Endothelial cell of umbilical vein (primary cell): ENCODE data around the gene SRP19. TPM values are rescaled to one million over a fixed set of nuclear protein-coding genes. Genes with fewer than 3 reads are reported as not detected.

Experiments used
- BruUV-seq: library from RNA; stranded (reverse); fragments of 400-500 nt; replicated peaks from 2 replicates; lab custom pipeline; 2021; lab: Mats Ljungman, UMichigan
- CTCF ChIA-PET: fragments of 300-600, 350-600 bp; sonication (Branson Sonifier 250); formaldehyde crosslinking; loops from one replicate; lab custom pipeline; 2021; ENCODE audit warnings: antibody characterized with exemption, inconsistent platforms; lab: Charles Lee
- POLR2A ChIA-PET: fragments of 300-600, 350-600 bp; sonication (Branson Sonifier 250); formaldehyde crosslinking; loops from one replicate; lab custom pipeline; 2021; ENCODE audit warnings: antibody characterized with exemption, inconsistent platforms; lab: Charles Lee
- DNase-seq: peaks from one replicate; pipeline ENCODE4 v3.0.0-alpha.2; 2011; ENCODE audit warnings: low read depth, low spot score
- FAIRE-seq: peaks from 2 replicates; lab custom pipeline; 2011; peaks lifted over from hg19 to GRCh38; lab: Jason Lieb, UNC
- H2AFZ ChIP-seq: 2 replicates; pipeline ENCODE4 v1.6.0; 2012; ENCODE audit warnings: low read depth, low read length, control low read depth, inconsistent platforms
- H3K27ac ChIP-seq: 2 replicates; pipeline ENCODE4 v1.5.1; 2011; ENCODE audit warnings: low read depth, mild to moderate bottlenecking, control low read depth, low read length, moderate library complexity; ENCODE audit not compliant: insufficient read depth
- H3K27me3 ChIP-seq, 2 experiments: 2 replicates each; pipeline versions ENCODE4 v1.6.0 to v1.6.1; 2011; ENCODE audit warnings: low read length in 2 of 2, mixed read lengths in 1 of 2; ENCODE audit not compliant: control insufficient read depth in 2 of 2, insufficient read depth in 2 of 2
- H3K36me3 ChIP-seq, 2 experiments: 2 replicates in 1 of 2; 3 replicates in 1 of 2; pipeline ENCODE4 v1.5.1; 2011; ENCODE audit warnings: low read length in 2 of 2, mild to moderate bottlenecking in 1 of 2, moderate library complexity in 1 of 2; ENCODE audit not compliant: control insufficient read depth in 2 of 2, insufficient read depth in 2 of 2; ENCODE audit errors: extremely low read depth in 1 of 2
- H3K4me1 ChIP-seq: 3 replicates; pipeline ENCODE4 v1.5.1; 2011; ENCODE audit warnings: mild to moderate bottlenecking, low read length; ENCODE audit not compliant: control insufficient read depth, insufficient read depth; ENCODE audit errors: extremely low read depth
- H3K4me2 ChIP-seq: 2 replicates; pipeline ENCODE4 v1.6.1; 2011; ENCODE audit warnings: low read length, control low read depth, mixed read lengths; ENCODE audit not compliant: insufficient read depth
- H3K4me3 ChIP-seq, 3 experiments: fragments of 200-600 bp in 1 of 3; sonication (generic), shearing (Covaris generic) in 1 of 3; replicated peaks in 1 of 3; 2 replicates each; pipeline ENCODE4 v1.5.1; 2011 to 2016; ENCODE audit warnings: control low read depth in 3 of 3, low read length in 3 of 3, mild to moderate bottlenecking in 2 of 3, inconsistent platforms in 1 of 3, low read depth in 1 of 3, moderate library complexity in 1 of 3; ENCODE audit not compliant: insufficient read depth in 1 of 3
- H3K79me2 ChIP-seq: 2 replicates; pipeline ENCODE4 v1.6.0; 2012; ENCODE audit warnings: low read length, inconsistent platforms; ENCODE audit not compliant: control insufficient read depth, insufficient read depth
- H3K9ac ChIP-seq: replicated peaks from 2 replicates; pipeline ENCODE3; 2011; ENCODE audit warnings: low read length, control low read depth; ENCODE audit not compliant: insufficient read depth; ENCODE audit errors: extremely low read depth
- H3K9me1 ChIP-seq: replicated peaks from 3 replicates; pipeline ENCODE4 v1.6.0; 2011; ENCODE audit warnings: mild to moderate bottlenecking, low read length; ENCODE audit not compliant: control insufficient read depth, insufficient read depth; ENCODE audit errors: extremely low read depth
- H3K9me3 ChIP-seq: replicated peaks from 2 replicates; pipeline ENCODE4 v1.5.1; 2012; ENCODE audit warnings: low read length, inconsistent platforms; ENCODE audit not compliant: control insufficient read depth, insufficient read depth
- H4K20me1 ChIP-seq: replicated peaks from 2 replicates; pipeline ENCODE3; 2011; ENCODE audit warnings: mild to moderate bottlenecking, low read length; ENCODE audit not compliant: control insufficient read depth, insufficient read depth; ENCODE audit errors: extremely low read depth
- EZH2 ChIP-seq: IDR thresholded peaks from 2 replicates; pipeline ENCODE4 v1.6.1; 2012; ENCODE audit warnings: borderline replicate concordance, low read depth, mild to moderate bottlenecking, moderate library complexity, low read length, inconsistent platforms; ENCODE audit not compliant: severe bottlenecking
- FOS ChIP-seq: IDR thresholded peaks from 2 replicates; pipeline ENCODE4 v1.6.1; 2011; ENCODE audit warnings: mild to moderate bottlenecking, low read length, moderate library complexity, borderline replicate concordance; ENCODE audit not compliant: insufficient read depth
- GATA2 ChIP-seq: IDR thresholded peaks from 2 replicates; pipeline ENCODE4 v1.7.0; 2011; ENCODE audit warnings: low read depth, mild to moderate bottlenecking, moderate library complexity, mixed read lengths, low read length; ENCODE audit not compliant: insufficient read length, insufficient read depth
- JUN ChIP-seq: IDR thresholded peaks from 2 replicates; pipeline ENCODE4 v1.6.1; 2011; ENCODE audit warnings: borderline replicate concordance, low read depth; ENCODE audit not compliant: insufficient read length, insufficient read depth
- MYC ChIP-seq: IDR thresholded peaks from one replicate; pipeline ENCODE4 v1.6.1; 2011; ENCODE audit warnings: mild to moderate bottlenecking, low read depth, low read length
- POLR2A ChIP-seq: IDR thresholded peaks from 2 replicates; pipeline ENCODE4 v1.6.1; 2012; ENCODE audit warnings: low read depth, mild to moderate bottlenecking, control low read depth, low read length
- POLR2AphosphoS5 ChIP-seq: IDR thresholded peaks from 2 replicates; pipeline ENCODE4 v1.6.1; 2012; ENCODE audit warnings: low read depth, mild to moderate bottlenecking, control low read depth, low read length, moderate library complexity; ENCODE audit not compliant: insufficient read depth
- dilution Hi-C: fragments of 300-500 bp; cut with MboI; formaldehyde crosslinking; loops from one replicate; pipeline ENCODE4 v1.15.0; 2019; ENCODE audit warnings: low sequenced_read_pairs; ENCODE audit not compliant: extremely low pct_ligation_motif_present
- intact Hi-C: fragments of 100-400 bp; cut with micrococcal nuclease; formaldehyde crosslinking; loops from one replicate; pipeline ENCODE4 v1.10.0; 2022
- polyA plus RNA-seq, 4 experiments: library from polyadenylated mRNA; depleted of rRNA in 3 of 4; stranded (reverse) in 3 of 4; unstranded in 1 of 4; fragments of >200 nt; gene quantifications; 2 replicates each; pipeline versions ENCODE4 v1.2.1 to v1.2.3, GENCODE V29; 2011 to 2012; ENCODE audit warnings: missing spikeins in 1 of 4
- total RNA-seq: library from RNA; stranded (reverse); gene quantifications from 2 replicates; pipeline ENCODE4 v1.2.3, GENCODE V29; 2021
- TF ChIP-seq, protein P1 (sequence below), 2 donors: IDR thresholded peaks; 1 replicate in 1 of 2; 2 replicates in 1 of 2; pipeline ENCODE4 v1.5.1; 2011; ENCODE audit warnings: low read length in 2 of 2, mild to moderate bottlenecking in 2 of 2, moderate library complexity in 2 of 2, control low read depth in 1 of 2, inconsistent platforms in 1 of 2, low read depth in 1 of 2; ENCODE audit not compliant: insufficient read depth in 1 of 2; ENCODE audit errors: extremely low read depth in 1 of 2
- TF ChIP-seq, protein P2 (sequence below): IDR thresholded peaks from 2 replicates; pipeline ENCODE4 v1.6.1; 2011; ENCODE audit not compliant: insufficient read depth, insufficient read length

SRP19 gene
- total and polyA plus RNA-seq, 2 donors (not counting 3 experiments of a cell fraction or from before 2014, with no cell fraction given), result 28.6 to 69.4 TPM

DNA sequence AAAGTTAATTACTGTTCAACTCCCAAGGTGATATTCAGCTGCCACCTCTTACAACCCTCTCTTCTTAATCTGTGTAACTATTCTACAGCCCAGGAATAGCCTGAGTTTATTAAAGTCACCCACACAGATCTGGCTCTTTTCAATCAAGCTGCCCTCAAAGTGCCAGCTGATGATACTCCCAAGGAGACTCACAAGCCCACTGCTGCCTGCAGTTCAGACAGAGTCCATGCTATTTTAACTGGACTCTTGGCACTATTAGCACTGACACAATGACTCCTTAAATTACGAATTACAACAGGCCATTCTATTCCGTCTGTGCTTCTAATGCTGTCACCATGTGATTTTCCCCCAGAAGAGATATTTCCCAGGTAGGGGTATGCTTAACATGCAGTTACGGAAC, 34.6 kb downstream of the SRP19 start:
- H3K9me3 ChIP-seq, result no peaks in the 10 kb centered on the region
- no peak overlapping the region for H3K4me3 ChIP-seq
- peaks cover 7 to 9% of the 10 kb centered on the region in 2 experiments for H3K36me3 ChIP-seq
- no peaks in the 10 kb centered on the region for H3K4me1 ChIP-seq
- H3K4me2 ChIP-seq, result no peak overlapping the region
- no peak overlapping the region for H2AFZ ChIP-seq
- ChIA-PET POLR2A (no interaction called here), CTCF (interaction anchor here (1.0 to 2.8 kb wide), 4 partner anchors 9 to 25 kb away, joined by 3 to 7 read pairs (median 5); no protein-coding TSS in a partner anchor)
- no TSS peak for BruUV-seq
- no peak overlapping the region for H3K9ac ChIP-seq
- H3K79me2 ChIP-seq, result peaks cover 29% of the 10 kb centered on the region
- H4K20me1 ChIP-seq, result no peaks in the 10 kb centered on the region
- H3K27ac ChIP-seq, result no peak overlapping the region
- TF ChIP-seq, protein P1, sequence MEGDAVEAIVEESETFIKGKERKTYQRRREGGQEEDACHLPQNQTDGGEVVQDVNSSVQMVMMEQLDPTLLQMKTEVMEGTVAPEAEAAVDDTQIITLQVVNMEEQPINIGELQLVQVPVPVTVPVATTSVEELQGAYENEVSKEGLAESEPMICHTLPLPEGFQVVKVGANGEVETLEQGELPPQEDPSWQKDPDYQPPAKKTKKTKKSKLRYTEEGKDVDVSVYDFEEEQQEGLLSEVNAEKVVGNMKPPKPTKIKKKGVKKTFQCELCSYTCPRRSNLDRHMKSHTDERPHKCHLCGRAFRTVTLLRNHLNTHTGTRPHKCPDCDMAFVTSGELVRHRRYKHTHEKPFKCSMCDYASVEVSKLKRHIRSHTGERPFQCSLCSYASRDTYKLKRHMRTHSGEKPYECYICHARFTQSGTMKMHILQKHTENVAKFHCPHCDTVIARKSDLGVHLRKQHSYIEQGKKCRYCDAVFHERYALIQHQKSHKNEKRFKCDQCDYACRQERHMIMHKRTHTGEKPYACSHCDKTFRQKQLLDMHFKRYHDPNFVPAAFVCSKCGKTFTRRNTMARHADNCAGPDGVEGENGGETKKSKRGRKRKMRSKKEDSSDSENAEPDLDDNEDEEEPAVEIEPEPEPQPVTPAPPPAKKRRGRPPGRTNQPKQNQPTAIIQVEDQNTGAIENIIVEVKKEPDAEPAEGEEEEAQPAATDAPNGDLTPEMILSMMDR (IDR thresholded peaks at IDR 0.05; ENCODE audit: extremely low read depth in 1 of 2, insufficient read depth in 1 of 2, low read depth in 1 of 2, low read length in 2 of 2), result no peak
- TF ChIP-seq JUN (no peak), POLR2A (no peak), FOS (no peak), GATA2 (no peak), POLR2AphosphoS5 (no peak), EZH2 (no peak), MYC (no peak)
- TF ChIP-seq, protein P2, sequence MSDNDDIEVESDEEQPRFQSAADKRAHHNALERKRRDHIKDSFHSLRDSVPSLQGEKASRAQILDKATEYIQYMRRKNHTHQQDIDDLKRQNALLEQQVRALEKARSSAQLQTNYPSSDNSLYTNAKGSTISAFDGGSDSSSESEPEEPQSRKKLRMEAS, result no peak
- H3K9me1 ChIP-seq, result no peaks in the 10 kb centered on the region
- dilution Hi-C loops (no loop called here), intact Hi-C loops (no loop called here)
- FAIRE-seq, result no peak
- no peak for DNase-seq
- no peaks in the 10 kb centered on the region for H3K27me3 ChIP-seq
